Lower leg skin (tissue), 3 donors: ENCODE measurements around the gene AK1.

Experiments used
- POLR2A ChIP-seq, 2 donors: fragments of 450-650 bp; IDR thresholded peaks; one replicate each; pipeline ENCODE4 v1.6.1; 2016 to 2017; ENCODE audit warnings: antibody characterized with exemption in 2 of 2, mild to moderate bottlenecking in 1 of 2, moderate library complexity in 1 of 2
- TF ChIP-seq, protein P1 (sequence below), 3 donors: fragments of 450-650 bp; IDR thresholded peaks; one replicate each; pipeline ENCODE4 v1.5.1; 2016; ENCODE audit warnings: antibody characterized with exemption in 3 of 3, mild to moderate bottlenecking in 3 of 3, moderate library complexity in 2 of 3

DNA sequence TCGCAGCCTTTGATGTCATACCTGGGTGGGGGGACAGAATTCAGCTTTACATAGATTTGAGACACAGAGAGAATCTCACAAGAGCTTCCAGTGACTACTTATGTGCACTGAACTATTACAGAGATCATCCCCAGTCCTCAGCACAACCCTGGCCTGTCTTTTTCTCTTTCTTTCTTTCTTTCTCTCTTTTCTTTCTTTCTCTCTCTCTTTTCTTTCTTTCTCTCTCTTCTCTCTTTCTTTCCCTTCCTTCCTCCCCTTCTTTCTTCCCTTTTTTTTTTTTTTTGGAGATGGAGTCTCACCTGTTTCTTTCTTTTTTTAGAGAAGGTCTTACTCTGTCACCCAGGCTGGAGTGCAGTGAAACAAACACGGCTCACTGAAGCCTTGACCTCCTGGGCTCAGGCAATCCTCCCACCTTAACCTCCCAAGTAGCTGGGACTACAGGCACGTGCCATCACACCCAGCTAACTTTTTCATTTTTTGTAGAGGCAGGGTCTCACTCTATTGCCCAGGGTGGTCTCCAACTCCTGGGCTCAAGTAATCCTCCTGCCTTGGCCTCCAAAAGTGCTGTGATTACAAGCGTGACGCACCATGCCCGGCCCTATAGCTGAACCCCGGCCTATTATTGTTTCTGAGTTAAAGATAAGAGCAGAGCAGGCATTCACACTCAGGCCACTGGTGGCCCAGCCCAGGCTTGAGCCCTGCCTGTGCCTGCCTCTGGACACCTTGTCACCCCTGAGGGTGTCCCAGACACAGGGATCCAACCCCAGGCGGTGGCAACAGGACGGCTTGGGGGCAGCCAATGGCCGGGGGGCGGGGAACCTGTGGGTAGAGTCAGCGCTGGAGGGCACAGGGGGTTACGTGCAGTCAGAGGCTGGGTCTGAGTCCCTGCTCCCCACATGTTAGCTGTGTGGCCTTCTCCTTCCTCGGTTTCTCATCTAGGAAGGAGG is 48.8 kb upstream of the AK1 start:
- TF ChIP-seq POLR2A (IDR thresholded peaks at IDR 0.05): no peak
- TF ChIP-seq, protein P1, sequence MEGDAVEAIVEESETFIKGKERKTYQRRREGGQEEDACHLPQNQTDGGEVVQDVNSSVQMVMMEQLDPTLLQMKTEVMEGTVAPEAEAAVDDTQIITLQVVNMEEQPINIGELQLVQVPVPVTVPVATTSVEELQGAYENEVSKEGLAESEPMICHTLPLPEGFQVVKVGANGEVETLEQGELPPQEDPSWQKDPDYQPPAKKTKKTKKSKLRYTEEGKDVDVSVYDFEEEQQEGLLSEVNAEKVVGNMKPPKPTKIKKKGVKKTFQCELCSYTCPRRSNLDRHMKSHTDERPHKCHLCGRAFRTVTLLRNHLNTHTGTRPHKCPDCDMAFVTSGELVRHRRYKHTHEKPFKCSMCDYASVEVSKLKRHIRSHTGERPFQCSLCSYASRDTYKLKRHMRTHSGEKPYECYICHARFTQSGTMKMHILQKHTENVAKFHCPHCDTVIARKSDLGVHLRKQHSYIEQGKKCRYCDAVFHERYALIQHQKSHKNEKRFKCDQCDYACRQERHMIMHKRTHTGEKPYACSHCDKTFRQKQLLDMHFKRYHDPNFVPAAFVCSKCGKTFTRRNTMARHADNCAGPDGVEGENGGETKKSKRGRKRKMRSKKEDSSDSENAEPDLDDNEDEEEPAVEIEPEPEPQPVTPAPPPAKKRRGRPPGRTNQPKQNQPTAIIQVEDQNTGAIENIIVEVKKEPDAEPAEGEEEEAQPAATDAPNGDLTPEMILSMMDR (IDR thresholded peaks at IDR 0.05): no peak
